GM19372 (cell line): ENCODE measurements around the gene ADGRG3.

ENCODE experiments used
- ATAC-seq: cut with Tn5 transposase; IDR thresholded peaks from one replicate; pipeline ENCODE4 v1.9.1; 2021; ENCODE audit warnings: mild to moderate bottlenecking, low read depth, moderate library complexity; ENCODE audit not compliant: unreplicated experiment

ADGRG3 gene, protein sequence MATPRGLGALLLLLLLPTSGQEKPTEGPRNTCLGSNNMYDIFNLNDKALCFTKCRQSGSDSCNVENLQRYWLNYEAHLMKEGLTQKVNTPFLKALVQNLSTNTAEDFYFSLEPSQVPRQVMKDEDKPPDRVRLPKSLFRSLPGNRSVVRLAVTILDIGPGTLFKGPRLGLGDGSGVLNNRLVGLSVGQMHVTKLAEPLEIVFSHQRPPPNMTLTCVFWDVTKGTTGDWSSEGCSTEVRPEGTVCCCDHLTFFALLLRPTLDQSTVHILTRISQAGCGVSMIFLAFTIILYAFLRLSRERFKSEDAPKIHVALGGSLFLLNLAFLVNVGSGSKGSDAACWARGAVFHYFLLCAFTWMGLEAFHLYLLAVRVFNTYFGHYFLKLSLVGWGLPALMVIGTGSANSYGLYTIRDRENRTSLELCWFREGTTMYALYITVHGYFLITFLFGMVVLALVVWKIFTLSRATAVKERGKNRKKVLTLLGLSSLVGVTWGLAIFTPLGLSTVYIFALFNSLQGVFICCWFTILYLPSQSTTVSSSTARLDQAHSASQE

DNA sequence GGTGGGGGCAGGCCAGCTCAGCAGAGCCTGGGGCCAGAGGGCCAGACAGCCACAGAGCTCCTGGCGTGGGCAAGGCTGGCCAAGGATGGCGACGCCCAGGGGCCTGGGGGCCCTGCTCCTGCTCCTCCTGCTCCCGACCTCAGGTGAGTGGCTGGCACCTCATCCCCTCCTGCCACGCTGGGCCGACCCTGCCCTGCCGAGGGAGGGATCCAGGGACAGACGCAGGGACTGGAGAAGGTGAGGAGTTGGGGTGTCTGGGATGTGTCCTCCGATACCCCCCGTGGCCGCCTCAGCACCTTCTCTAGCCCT is at the start of gene ADGRG3:
TSS of gene ADGRG3 (plus strand) at position 44 of the 309 bp plus-strand sequence. CDS start at position 86, 42 bp downstream.
- ATAC-seq, result no peak

DNA sequence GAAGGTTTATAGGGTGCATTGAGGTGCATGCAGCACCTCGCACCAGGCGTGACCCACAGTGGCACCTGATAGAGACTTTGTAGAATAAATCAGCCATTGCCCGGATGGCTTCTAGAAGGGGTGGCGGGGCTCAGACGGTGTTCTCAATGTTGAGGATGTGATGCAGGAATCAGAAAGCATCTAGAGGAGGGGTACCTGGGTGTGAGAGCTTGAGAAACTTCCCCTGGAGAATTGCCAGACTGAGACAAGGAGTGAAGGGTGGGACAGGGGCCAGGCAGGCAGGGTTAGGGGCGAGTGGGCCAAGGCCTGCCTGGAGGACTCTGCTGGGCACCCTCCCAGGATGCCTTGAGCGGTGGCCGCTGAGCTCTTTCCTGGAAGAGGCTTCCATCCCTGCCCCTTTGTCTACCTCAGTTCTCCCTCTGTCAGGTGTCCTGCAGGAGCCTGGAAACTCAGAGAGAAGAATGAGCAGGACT is 48.9 kb upstream of the ADGRG3 start:
- no peak for ATAC-seq

DNA sequence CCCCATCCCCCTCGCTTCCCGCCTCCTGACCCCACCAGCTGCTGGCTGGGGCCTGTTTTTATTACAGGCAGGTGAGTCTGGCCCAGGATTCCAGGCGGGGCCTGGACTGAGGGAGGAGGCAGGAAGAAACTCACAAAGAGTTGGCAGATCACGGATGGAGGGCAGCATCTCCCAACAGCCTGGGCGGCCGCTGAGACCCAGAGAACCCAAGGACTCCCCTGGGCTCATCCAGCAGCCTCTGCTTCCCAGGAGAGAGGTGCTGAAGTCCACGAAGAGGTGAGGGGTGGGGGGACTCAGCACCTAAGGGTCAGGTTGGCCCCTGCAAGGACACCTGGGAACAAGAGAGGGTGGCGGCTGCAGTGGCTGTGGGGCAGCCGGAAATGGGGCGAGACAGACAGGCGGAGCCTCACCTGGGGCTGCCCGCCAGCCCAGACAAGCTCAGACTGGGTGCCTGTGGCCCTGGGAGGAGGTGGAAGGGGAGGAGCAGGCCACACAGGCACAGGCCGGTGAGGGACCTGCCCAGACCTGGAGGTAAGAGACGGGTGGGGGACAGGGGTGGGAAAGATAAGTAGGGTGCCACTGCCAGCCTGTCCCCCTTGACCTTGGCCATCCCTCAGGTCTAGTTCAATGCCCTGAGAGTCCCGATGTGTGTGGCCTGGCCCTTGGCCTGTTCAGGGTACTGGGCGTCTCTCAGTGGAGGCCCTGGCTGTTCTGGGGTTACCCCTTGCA is 48.3 kb upstream of the ADGRG3 start:
- no peak for ATAC-seq

DNA sequence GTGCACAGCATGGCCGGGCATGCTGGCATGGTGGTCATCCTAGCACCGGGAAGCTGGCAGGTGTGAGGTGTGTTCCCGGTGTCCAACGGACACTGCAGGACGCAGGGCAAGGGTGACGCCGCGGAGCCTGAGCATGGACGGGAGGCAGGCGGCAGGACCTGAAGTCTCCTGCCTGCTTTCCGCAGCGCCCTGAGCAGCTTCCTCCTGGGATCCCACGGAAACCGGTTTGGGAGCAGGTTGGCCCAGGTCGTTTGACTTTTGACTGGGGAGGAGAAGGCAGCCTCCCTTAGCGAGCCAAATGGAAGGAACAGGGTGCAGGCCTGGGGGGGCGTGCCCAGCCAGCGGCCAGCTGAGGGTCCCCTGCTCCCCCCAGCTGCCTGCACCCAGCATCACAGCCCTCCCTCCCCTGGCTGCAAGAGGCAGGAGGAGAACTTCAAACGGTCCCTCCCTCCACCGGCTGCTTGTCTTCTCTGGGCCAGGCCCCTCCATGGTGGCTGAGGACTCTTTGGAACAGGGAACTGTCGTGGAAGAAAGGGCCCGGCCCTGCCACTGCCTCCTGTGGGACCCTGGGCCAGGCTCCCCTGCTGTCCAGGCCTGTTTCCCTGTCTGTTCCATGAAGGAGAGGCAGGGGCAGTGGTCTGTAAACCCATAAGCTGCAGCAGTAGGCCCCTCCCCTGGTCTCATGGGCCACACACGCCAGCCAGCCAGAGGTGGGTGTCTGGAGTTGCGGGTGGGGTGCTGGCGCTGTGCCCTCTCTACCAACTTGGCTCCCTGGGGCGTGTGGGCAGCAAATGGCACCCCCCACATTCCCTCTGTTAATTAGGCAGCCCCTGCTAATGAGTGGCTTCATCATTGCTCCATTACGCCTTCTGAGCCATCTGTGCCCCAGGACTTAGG is 47.5 kb upstream of the ADGRG3 start:
- no peak for ATAC-seq

DNA sequence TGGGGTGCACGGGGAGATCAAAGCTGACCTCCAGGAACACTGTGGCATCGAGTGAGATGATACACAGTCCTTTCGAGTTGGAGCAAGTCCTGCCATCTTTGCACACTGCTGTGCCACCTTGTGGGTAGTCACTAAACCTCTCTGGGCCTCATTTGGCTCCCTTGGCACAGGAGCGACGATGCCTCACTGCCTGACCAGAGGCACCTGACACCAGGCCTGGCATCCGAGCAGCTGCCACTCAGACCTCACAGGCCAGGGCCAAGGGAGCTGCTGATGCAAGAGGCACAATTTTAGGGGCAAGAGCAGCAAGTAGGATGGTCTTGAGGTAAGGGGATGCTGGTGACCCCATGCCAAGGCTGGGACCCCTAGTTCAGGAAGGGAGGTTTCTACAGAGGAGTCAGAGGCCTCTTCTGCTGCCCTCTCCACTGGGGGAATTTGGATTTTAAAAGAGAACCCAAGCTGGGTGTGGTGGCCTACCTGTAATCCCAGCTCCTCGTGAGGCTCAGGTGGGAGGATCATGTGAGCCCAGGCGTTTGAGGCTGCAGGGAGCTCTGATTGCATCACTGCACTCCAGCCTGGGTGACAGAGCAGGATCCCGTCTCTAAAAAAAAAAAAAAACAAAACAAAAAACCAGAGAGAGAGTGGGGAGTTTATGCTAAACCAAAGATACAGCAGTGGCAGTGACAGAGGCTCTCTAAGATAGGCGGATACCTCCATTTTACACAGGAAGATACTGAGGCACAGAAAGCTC is 46.4 kb upstream of the ADGRG3 start:
- no peak for ATAC-seq

DNA sequence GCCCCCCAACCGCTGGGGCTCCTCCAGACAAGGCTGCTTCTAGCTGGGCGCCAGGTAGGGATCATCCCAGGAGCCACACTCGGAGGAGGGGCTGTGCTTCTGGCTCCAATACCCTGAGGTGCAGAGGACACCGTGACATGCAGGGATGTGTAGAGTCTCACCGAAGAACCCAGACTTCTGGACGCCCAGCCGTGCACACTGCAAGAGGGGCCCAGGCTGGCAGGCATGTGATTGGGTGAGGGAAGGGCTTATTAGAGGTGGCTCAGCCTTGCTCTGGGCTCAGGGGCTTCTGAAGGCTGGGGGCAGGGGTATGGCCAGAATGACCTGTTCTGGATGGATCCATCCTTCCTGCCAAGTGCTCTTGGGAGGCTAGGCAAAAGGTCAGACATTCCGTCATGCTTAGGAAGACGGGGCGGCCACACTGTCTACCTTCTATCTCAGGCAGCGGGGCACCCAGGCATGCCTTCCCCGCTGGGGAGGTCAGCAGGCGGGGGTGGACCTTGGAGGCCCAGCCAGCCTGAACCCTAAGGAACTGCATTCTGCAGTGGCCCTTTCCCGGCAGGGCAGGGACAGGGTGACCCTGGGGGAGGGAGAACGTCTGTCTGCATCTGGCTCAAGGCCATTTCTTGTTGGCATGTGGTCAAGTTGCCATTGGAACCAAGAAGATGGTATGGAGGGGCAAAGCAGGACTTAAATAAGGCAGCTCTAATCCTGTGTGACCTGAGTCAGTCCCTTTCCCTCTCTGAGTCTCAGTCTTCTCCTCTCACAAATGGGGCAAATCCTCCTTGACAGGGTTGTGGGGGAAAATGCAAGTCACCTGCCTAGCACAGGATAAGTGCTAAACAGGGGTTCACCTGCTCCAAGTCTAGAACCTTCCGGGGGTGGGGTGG is 45.5 kb upstream of the ADGRG3 start:
- no peak for ATAC-seq

DNA sequence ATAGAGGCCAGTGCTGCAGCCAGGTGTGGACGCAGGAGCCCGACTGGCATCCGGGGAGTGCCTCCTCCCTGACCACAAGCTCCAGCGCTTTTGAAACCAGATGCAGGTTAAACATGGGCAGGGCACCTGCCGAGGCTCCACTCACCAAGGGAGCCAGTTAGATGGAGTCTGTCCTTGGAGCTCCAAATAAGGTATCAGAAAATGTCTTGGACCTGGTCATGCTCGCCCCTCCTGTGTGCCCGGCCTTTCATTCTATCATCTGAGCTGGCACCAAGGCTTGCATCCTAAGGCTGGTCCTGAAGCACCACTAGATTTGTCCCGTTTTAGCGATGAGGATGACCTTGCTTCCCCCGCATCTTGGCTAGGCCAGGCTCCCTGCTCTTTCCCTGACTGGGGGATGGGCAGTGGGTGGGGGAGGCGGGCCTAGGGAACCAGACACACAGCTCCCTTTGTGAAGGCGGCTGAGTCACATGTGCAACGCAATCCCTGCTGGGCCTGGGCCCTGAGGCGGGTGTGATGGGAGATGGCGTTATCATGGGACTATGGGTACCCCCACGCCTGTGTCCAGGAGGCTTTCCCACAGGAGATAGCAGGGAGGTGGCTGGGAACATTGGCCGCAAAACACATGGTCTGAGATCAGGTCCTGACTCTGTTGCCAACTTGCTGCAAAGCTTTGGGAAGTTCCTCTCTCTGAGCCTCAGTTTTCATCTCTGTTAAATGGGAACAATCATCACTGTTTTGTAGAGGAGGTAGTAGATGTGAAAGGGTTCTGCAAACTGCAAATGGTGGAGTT is 44.7 kb upstream of the ADGRG3 start:
- ATAC-seq, result no peak

DNA sequence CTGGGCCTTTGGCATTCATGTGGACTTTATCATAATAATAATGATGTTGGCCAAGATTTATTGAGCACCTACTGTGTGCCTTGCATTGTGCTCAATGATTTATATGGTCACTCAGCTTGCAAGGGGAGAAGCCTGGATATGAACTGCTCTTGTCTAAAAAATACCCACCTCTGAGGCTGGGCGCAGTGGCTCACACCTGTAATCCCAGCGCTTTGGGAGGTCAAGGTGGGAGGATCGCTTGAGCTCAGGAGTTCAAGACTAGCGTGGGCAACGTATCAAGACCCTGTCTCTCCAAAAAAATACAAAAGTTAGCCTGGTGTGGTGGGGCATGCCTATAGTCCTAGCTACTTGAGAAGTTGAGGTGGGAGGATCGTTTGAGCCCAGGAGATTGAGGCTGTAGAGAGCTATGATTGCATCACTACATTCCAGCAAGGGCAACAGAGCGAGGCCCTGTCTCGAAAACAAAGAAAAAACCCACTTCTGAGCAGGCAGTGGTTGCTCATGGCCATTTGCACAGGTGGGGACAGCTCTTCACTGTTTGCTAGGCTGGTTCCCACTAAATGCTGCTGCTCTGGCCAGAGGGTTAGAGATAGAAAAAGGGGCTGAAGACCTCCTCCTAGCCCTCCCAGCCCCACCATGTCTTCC is 43.9 kb upstream of the ADGRG3 start:
- no peak for ATAC-seq

DNA sequence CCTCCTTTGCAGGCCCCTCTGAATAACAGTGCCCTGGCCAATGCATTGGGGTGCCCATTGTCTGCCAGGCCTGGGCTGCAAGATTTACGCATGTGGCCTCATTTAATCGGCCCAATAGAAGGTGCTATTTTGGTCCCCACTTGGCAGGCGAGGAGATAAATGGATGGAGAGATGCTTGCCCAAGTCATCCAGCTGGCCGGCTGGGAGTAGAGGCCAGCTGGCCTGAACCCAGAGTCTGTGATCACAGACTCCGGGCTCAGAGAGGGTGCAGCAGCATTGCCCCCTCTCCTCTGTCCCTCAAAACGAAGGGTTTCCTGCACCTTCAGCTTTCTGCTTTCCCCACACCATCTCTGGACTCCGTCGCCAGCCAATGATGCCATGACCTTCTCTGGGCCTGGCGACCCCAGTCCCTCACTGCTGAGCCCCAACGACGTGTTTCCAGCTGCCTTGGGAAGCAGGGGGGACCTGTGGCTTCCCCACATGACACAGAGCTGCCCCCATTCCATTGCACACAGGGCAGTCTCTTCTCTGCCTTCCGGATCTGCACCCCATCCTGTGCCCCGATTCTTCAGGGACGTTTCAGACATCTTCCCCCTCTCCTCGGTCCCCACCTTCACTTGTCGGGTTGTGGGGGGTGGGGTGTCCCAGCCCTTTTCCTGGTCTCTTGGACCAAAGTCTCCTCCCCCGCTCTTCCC is 43.2 kb upstream of the ADGRG3 start:
- ATAC-seq, result no peak

DNA sequence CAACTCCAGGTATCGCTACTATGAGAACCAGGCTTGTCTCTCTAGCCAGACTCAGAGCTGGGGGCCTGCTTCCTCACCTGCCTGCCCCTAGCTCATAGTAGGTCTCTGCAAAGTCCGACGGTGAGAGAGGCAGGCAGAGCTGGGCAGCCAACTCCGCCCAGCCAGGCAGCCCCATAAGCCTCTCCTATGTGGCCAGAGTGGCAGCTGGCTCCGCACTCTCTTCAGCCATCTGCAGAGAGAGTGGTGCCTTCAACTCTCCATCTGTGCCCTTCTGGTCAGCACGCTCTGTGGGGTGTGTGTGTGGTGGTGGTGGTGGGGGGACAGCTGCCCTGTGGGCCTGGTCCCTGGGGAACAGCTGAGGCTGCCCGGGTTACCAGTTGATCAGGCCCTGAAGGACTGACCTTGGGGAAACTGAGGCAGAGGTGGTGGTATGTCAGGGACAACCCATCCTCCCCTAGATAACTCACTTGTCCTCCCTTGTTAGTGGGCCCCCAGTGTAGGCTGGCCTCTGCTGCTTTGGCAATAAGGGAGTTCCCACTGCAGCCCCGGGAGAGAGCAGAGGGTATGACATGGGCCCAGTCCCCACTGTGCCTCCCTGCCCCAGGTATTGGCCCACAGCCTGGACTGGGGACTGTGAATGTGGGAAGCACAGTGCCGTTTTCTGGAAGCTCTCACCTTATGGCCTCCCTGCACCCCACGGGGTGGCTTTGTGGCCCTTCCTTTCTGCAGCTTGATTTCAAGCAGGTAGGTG is 41.5 kb upstream of the ADGRG3 start:
- no peak for ATAC-seq

DNA sequence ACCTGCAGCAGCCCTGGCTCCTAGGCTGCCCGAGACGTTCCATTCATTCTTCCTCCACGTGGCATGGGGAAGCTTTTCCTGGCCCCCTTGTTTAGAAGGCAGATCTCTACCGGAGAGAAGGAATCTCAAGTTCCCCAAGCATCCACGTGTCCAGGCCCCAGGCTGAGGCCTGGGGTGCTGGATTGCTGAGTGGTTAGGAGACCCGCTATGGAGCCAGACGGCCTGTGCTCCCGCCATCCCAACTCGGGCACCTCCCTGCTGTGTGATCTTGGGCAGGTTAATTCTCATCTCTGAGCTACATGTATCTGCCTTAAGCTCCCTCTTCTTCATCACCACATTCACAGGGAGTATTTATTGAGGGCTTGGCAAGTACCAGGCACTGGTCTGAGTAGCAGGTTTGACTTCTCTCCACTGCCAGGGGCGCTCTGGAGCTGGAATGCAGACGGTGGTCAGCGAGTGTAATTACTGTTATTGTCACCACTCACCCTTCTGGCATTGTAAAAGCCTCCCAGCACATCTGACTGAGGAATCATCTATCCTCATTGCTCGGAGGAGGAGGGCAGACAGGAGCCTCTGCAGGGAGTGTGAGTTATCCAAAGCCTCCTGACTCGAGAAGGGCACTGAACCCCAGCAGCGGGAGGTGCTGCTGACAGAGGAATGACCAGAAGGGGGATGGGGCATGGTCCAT is 40.8 kb upstream of the ADGRG3 start:
- no peak for ATAC-seq

DNA sequence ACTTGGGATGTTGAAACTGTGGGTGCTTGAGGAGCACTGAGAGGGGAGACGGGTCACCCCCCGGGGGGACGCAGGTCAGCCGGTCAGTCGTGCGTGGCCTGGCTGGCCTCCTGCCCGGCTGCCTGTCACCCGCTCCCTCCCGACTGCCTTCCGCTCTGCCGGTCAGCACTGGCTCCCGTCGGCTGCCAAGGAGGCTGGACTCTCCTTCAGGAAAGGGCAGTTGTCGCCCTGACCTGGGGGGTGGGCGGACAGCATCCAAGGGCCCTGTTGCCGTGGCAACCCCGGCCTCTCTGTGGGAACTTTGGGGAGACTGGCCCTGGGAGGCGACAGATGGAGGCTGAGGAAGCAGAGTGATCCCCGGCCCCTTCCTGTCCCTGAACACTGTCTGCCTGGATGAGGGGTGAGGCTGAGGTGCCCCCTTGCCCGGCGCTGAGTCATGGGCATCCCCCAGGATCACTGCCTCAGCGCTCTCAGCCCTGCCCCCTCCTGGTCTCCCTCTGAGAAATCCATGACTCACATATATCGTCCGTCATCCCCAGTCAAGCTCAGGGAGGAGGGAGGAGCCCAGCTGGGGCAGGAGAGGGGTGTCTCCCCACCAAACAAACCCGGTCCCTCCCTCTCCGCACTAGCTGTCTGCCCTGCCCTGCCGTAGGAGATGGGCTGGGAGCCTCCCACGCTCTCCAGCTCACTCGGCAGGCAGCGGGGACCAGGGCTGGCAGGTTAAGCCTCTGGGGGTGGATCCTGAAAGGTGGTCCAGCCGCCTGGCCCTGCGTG is 39.9 kb upstream of the ADGRG3 start, which contains the start of gene ADGRG1:
TSS of gene ADGRG1 (plus strand) at position 623 of the 774 bp plus-strand sequence. CDS start 21,658 bp downstream, outside the sequence.
- ATAC-seq, result no peak

DNA sequence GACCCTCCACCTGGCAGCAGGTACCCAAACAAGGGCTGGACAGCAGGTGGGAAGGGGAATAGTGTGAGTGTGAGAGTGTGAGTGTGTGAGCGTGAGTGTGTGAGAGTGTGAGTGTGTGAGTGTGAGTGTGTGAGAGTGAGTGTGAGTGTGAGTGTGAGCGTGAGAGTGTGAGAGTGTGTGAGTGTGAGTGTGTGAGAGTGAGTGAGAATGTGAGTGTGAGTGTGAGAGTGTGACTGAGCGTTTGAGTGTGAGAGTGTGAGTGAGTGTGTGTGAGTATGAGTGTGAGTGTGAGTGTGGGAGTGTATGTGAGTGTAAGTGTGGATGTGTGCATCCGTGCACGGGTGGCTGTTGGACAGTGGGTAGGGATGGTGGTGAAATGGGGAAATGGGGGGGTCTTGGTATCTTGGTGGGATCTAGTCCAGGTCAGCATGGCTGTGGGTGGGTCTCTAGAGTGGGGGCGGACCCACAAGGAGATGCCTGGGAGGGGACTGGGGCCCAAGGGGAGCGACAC is 39.3 kb upstream of the ADGRG3 start:
- ATAC-seq, result no peak

DNA sequence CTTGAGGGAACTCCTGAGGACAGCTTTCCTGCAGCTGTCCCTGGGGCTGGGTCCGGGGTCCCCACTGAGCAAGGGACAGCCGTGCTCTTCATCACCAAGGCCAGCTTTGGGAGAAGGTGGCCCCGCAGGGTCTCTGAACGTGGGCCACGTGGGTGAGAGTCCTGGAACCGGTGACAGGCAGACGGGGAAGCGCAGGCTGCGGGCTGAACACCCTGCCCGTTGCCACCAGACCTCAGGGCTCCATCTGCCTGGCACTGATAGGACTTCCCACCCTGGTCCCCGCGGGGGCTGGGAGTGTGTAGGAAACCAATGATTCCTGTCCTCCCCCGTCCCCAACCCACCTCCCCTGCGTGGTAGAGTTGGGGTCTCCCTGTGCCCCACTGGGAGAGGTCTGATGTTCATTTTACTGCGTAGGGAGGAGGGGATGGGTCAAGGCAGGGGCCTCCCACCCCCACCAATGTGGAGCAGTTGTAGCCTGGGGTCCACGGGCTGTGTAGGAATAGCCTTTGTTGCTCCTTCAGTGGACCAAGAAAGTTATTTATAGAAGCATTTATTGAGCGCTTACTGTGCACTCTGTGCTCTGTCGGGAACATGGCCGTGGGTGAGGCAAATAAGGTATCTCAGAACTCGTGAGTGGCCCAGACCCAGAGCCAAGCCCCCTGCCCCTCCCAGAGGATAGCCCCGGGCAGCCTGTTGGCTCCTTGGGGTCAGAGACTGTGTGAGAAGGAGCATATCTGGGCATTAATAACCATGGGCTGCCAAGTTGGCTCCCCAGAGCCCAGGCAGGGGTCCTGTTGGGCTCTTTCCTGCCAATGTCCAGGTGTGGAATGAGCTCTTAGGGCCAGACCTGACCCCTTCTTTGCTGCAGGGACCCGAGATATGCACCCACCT is 38.3 kb upstream of the ADGRG3 start:
- ATAC-seq, result no peak
